ENCODE data around the gene RBMY1A1. TPM values are rescaled to one million over a fixed set of nuclear protein-coding genes. Genes with fewer than 3 reads are reported as not detected.
"Not testable (repeated sequence)": the region's sequence is repeated elsewhere in the genome, so short reads cannot be mapped to it uniquely, and the experiment has no call there.

The RBMY1A1 gene
- total RNA-seq (not detected in 2 replicates), polyA plus RNA-seq (not detected in 2 replicates), polyA minus RNA-seq (not detected in 2 replicates)
- total RNA-seq (2013): not detected

DNA sequence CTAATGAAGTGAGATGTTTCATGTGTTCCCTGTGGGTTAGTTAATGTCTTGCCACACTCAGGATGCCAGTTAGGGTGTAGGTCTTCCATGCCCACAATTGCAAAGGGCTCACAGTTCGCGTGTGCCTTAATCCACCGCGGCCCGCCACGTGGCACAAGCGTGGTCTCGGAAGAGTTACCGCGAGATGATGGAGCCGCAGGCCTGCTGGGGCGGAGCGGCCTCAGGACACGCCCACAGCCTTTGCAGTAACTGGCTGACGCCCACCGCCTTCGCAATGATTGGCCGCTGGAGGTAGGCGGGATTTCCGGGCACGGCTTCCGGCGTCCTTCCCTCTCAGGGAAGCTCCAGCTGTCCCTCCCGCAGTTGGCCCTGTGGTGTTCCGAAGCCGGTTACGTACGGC lies at the start of gene RBMY1A1:
RBMY1A1 (plus strand) TSS at position 301 of the 400 bp plus-strand sequence. CDS start 2,013 bp downstream, outside the sequence.
- H3K4me3 Mint-ChIP-seq; H3K9me3 Mint-ChIP-seq (ENCODE audit: insufficient read depth); H3K36me3 ChIP-seq (replicated peaks in 1 of 2; ENCODE audit: control extremely low read depth in 1 of 2, control insufficient read depth in 1 of 2, extremely low read depth in 1 of 2, insufficient read depth in 2 of 2, low read length in 1 of 2); H3K9ac ChIP-seq (ENCODE audit: low read length); H3K79me2 ChIP-seq (ENCODE audit: control insufficient read depth, insufficient read depth, low read length); H3K4me1 Mint-ChIP-seq; H3K27me3 Mint-ChIP-seq; DNase-seq; H3K27me3 ChIP-seq (replicated peaks in 1 of 4; ENCODE audit: control extremely low read depth in 1 of 4, control insufficient read depth in 3 of 4, insufficient read depth in 4 of 4, low read length in 3 of 4); intact Hi-C loops (cut with micrococcal nuclease); H3K4me1 ChIP-seq (ENCODE audit: control insufficient read depth in 2 of 2, insufficient read depth in 2 of 2, low read length in 2 of 2); POLR2A ChIA-PET; H3K4me3 ChIP-seq (ENCODE audit: control extremely low read depth in 1 of 5, extremely low read depth in 1 of 5, insufficient read depth in 1 of 5, low read depth in 2 of 5, low read length in 4 of 5); ATAC-seq (ENCODE audit: low read depth); H3K27ac Mint-ChIP-seq; H3K4me2 ChIP-seq (replicated peaks; ENCODE audit: low read depth, low read length, poor library complexity, severe bottlenecking); H4K20me1 ChIP-seq (ENCODE audit: control insufficient read depth, insufficient read depth, low read length, poor library complexity, severe bottlenecking); H2AFZ ChIP-seq (ENCODE audit: insufficient read depth, low read depth, low read length, poor library complexity, severe bottlenecking); H3K27ac ChIP-seq (ENCODE audit: low read length in 2 of 2); H3K9me3 ChIP-seq (ENCODE audit: control extremely low read depth in 1 of 3, control insufficient read depth in 2 of 3, insufficient read depth in 1 of 3, low read length in 2 of 3); CTCF ChIA-PET: not testable (repeated sequence)
- no CpG with 5 or more reads among the region's 28 CpGs for WGBS (ENCODE audit: insufficient coverage)

DNA sequence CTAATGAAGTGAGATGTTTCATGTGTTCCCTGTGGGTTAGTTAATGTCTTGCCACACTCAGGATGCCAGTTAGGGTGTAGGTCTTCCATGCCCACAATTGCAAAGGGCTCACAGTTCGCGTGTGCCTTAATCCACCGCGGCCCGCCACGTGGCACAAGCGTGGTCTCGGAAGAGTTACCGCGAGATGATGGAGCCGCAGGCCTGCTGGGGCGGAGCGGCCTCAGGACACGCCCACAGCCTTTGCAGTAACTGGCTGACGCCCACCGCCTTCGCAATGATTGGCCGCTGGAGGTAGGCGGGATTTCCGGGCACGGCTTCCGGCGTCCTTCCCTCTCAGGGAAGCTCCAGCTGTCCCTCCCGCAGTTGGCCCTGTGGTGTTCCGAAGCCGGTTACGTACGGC lies 23.6 kb upstream of the RBMY1A1 start, which contains the start of gene RBMY1B:
RBMY1B (plus strand) TSS at position 301 of the 400 bp plus-strand sequence. CDS start 2,013 bp downstream, outside the sequence.
- H3K9me3 ChIP-seq (ENCODE audit: control extremely low read depth in 1 of 3, control insufficient read depth in 2 of 3, insufficient read depth in 1 of 3, low read length in 2 of 3); H3K27me3 ChIP-seq (replicated peaks in 1 of 4; ENCODE audit: control extremely low read depth in 1 of 4, control insufficient read depth in 3 of 4, insufficient read depth in 4 of 4, low read length in 3 of 4); H3K36me3 ChIP-seq (replicated peaks in 1 of 2; ENCODE audit: control extremely low read depth in 1 of 2, control insufficient read depth in 1 of 2, extremely low read depth in 1 of 2, insufficient read depth in 2 of 2, low read length in 1 of 2); ATAC-seq (ENCODE audit: low read depth); H4K20me1 ChIP-seq (ENCODE audit: control insufficient read depth, insufficient read depth, low read length, poor library complexity, severe bottlenecking); H3K4me1 ChIP-seq (ENCODE audit: control insufficient read depth in 2 of 2, insufficient read depth in 2 of 2, low read length in 2 of 2); H3K4me3 ChIP-seq (ENCODE audit: control extremely low read depth in 1 of 5, extremely low read depth in 1 of 5, insufficient read depth in 1 of 5, low read depth in 2 of 5, low read length in 4 of 5); H3K27ac ChIP-seq (ENCODE audit: low read length in 2 of 2); H3K9ac ChIP-seq (ENCODE audit: low read length); POLR2A ChIA-PET; H3K4me1 Mint-ChIP-seq; H2AFZ ChIP-seq (ENCODE audit: insufficient read depth, low read depth, low read length, poor library complexity, severe bottlenecking); H3K9me3 Mint-ChIP-seq (ENCODE audit: insufficient read depth); H3K4me2 ChIP-seq (replicated peaks; ENCODE audit: low read depth, low read length, poor library complexity, severe bottlenecking); H3K27ac Mint-ChIP-seq; DNase-seq; H3K79me2 ChIP-seq (ENCODE audit: control insufficient read depth, insufficient read depth, low read length); CTCF ChIA-PET; H3K4me3 Mint-ChIP-seq; intact Hi-C loops (cut with micrococcal nuclease); H3K27me3 Mint-ChIP-seq: not testable (repeated sequence)
- WGBS (ENCODE audit: insufficient coverage): no CpG with 5 or more reads among the region's 28 CpGs

DNA sequence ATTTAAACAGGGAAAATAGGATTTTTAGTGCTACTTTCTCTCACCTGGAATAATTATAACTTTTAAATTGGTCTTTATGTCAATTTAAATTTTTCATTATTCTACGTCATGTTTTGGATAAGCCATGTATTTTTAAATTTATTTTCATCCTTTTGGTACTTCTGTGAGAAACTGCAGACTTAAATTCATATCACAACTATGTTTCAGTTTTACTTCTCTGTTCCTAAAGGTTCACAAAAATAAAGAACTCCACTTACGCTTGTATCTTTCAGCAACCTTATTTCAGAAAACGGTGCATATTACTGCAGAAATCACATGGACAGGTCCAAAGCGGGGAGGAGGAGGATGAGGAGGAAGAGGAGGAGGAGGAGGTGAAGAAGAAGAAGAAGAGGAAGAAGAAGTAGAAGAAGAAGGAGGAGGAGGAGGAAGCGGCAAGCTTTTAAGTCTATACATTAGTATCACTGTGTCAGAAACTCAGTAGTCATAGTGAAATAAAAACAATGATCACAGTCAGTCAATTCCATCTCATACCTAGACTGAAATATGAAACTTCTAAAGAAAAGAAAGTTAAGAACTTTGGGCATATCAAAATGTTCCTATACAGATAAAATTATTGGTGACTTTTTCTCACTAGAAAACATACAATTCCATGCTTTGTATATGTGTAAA lies 24.8 kb downstream of the RBMY1A1 start:
- H3K27ac ChIP-seq (ENCODE audit: low read length in 2 of 2); H3K4me3 Mint-ChIP-seq: not testable (repeated sequence)
- WGBS (ENCODE audit: insufficient coverage): no CpG with 5 or more reads among the region's 5 CpGs

More for the DNA sequence above, 24.8 kb downstream of the RBMY1A1 start:
- H3K79me2 ChIP-seq (ENCODE audit: control insufficient read depth, insufficient read depth, low read length); H3K9me3 ChIP-seq (ENCODE audit: control extremely low read depth in 1 of 3, control insufficient read depth in 2 of 3, insufficient read depth in 1 of 3, low read length in 2 of 3); H3K27me3 Mint-ChIP-seq; H3K4me3 ChIP-seq (ENCODE audit: control extremely low read depth in 1 of 5, extremely low read depth in 1 of 5, insufficient read depth in 1 of 5, low read depth in 2 of 5, low read length in 4 of 5); H3K27me3 ChIP-seq (replicated peaks in 1 of 4; ENCODE audit: control extremely low read depth in 1 of 4, control insufficient read depth in 3 of 4, insufficient read depth in 4 of 4, low read length in 3 of 4); H3K4me1 ChIP-seq (ENCODE audit: control insufficient read depth in 2 of 2, insufficient read depth in 2 of 2, low read length in 2 of 2); H3K4me2 ChIP-seq (replicated peaks; ENCODE audit: low read depth, low read length, poor library complexity, severe bottlenecking); H4K20me1 ChIP-seq (ENCODE audit: control insufficient read depth, insufficient read depth, low read length, poor library complexity, severe bottlenecking); H3K36me3 ChIP-seq (replicated peaks in 1 of 2; ENCODE audit: control extremely low read depth in 1 of 2, control insufficient read depth in 1 of 2, extremely low read depth in 1 of 2, insufficient read depth in 2 of 2, low read length in 1 of 2); DNase-seq; H3K9me3 Mint-ChIP-seq (ENCODE audit: insufficient read depth); H2AFZ ChIP-seq (ENCODE audit: insufficient read depth, low read depth, low read length, poor library complexity, severe bottlenecking); ATAC-seq (ENCODE audit: low read depth); CTCF ChIA-PET; H3K4me1 Mint-ChIP-seq; H3K27ac Mint-ChIP-seq; H3K9ac ChIP-seq (ENCODE audit: low read length); intact Hi-C loops (cut with micrococcal nuclease); POLR2A ChIA-PET: not testable (repeated sequence)
